ENCODE data around the gene TOP1. TPM values are rescaled to one million over a fixed set of nuclear protein-coding genes. Genes with fewer than 3 reads are reported as not detected.

The TOP1 gene
- total RNA-seq, 1 experiment from 2014 or later = 81.8 TPM

GRCh38 chr20:41170386-41171105 is 141.9 kb downstream of the TOP1 start (continued):
- TF ChIP-seq ZNF532 (CRISPR knock-in tag; IDR thresholded peaks at IDR 0.05; ENCODE audit: borderline replicate concordance) (no peak), ELF4 (CRISPR knock-in tag; IDR thresholded peaks at IDR 0.05; ENCODE audit: low read depth) (no peak)

DNA sequence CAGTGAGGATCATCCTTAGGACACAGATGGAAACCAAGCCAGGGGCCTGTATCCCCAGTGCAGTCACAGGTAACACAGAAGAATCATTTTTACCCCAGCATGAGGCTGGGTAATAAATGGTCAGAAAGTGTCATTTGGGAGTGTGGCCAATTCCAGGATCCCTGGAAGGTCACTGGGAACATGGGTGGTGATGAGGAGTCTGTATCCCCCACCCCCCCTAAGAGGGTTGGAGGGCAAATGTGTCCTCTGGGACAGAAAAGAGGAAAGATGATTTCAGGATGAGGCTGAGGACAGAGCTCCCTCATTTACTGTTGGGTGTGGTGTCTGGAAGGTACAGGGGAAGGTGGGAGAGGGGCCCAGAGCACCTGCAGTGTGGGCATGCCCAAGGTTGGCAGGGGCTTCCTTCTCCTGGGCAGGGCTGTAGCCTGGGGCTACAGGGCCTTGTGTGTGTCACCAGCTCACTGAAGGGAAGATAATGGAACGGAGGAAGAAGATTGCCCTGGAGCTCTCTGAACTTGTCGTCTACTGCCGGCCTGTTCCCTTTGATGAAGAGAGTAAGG is 143.2 kb downstream of the TOP1 start:
- no peak overlapping the region for H3K27ac Mint-ChIP-seq
- H3K4me3 Mint-ChIP-seq = no peak overlapping the region
- no peaks in the 10 kb centered on the region for H3K27me3 Mint-ChIP-seq (ENCODE audit: low read depth)
- ATAC-seq (no peak), DNase-seq (ENCODE audit: low spot score) (no peak)
- H3K9me3 Mint-ChIP-seq = no peaks in the 10 kb centered on the region
- H3K36me3 Mint-ChIP-seq = peaks cover 77% of the 10 kb centered on the region
- ChIA-PET CTCF (interaction anchor here (1.6 to 4.3 kb wide), 5 partner anchors 14 to 181 kb away, joined by 11 to 126 read pairs (median 19); partner anchors contain the start of gene LPIN3), POLR2A (no interaction called here)
- no peaks in the 10 kb centered on the region for H3K4me1 Mint-ChIP-seq
- TF ChIP-seq ZNF396 (CRISPR knock-in tag; IDR thresholded peaks at IDR 0.05; ENCODE audit: borderline replicate concordance) (no peak), NFYB (CRISPR knock-in tag; conservative IDR thresholded peaks at IDR 0.05; ENCODE audit: low read depth) (no peak), NFATC4 (CRISPR knock-in tag; IDR thresholded peaks at IDR 0.05) (no peak), ESRRA (CRISPR knock-in tag; IDR thresholded peaks at IDR 0.05; ENCODE audit: borderline replicate concordance) (no peak), JAZF1 (CRISPR knock-in tag; IDR thresholded peaks at IDR 0.05) (no peak), NR3C1 (CRISPR knock-in tag; conservative IDR thresholded peaks at IDR 0.05; ENCODE audit: low read depth) (no peak), USF2 (CRISPR knock-in tag; IDR thresholded peaks at IDR 0.05) (no peak), ELF4 (CRISPR knock-in tag; IDR thresholded peaks at IDR 0.05; ENCODE audit: low read depth) (no peak), ATF3 (CRISPR knock-in tag; conservative IDR thresholded peaks at IDR 0.05) (no peak), GRHL2 (CRISPR knock-in tag; IDR thresholded peaks at IDR 0.05; ENCODE audit: insufficient replicate concordance, severe bottlenecking) (no peak), ERG (CRISPR knock-in tag; IDR thresholded peaks at IDR 0.05) (no peak), CREB1 (CRISPR knock-in tag; IDR thresholded peaks at IDR 0.05) (no peak), ZNF423 (CRISPR knock-in tag; IDR thresholded peaks at IDR 0.05) (no peak), SMAD3 (CRISPR knock-in tag; IDR thresholded peaks at IDR 0.05; ENCODE audit: borderline replicate concordance) (no peak)
- TF ChIP-seq, protein P1, sequence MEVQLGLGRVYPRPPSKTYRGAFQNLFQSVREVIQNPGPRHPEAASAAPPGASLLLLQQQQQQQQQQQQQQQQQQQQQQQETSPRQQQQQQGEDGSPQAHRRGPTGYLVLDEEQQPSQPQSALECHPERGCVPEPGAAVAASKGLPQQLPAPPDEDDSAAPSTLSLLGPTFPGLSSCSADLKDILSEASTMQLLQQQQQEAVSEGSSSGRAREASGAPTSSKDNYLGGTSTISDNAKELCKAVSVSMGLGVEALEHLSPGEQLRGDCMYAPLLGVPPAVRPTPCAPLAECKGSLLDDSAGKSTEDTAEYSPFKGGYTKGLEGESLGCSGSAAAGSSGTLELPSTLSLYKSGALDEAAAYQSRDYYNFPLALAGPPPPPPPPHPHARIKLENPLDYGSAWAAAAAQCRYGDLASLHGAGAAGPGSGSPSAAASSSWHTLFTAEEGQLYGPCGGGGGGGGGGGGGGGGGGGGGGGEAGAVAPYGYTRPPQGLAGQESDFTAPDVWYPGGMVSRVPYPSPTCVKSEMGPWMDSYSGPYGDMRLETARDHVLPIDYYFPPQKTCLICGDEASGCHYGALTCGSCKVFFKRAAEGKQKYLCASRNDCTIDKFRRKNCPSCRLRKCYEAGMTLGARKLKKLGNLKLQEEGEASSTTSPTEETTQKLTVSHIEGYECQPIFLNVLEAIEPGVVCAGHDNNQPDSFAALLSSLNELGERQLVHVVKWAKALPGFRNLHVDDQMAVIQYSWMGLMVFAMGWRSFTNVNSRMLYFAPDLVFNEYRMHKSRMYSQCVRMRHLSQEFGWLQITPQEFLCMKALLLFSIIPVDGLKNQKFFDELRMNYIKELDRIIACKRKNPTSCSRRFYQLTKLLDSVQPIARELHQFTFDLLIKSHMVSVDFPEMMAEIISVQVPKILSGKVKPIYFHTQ (CRISPR knock-in tag; IDR thresholded peaks at IDR 0.05) = no peak
- TF ChIP-seq, protein P2, sequence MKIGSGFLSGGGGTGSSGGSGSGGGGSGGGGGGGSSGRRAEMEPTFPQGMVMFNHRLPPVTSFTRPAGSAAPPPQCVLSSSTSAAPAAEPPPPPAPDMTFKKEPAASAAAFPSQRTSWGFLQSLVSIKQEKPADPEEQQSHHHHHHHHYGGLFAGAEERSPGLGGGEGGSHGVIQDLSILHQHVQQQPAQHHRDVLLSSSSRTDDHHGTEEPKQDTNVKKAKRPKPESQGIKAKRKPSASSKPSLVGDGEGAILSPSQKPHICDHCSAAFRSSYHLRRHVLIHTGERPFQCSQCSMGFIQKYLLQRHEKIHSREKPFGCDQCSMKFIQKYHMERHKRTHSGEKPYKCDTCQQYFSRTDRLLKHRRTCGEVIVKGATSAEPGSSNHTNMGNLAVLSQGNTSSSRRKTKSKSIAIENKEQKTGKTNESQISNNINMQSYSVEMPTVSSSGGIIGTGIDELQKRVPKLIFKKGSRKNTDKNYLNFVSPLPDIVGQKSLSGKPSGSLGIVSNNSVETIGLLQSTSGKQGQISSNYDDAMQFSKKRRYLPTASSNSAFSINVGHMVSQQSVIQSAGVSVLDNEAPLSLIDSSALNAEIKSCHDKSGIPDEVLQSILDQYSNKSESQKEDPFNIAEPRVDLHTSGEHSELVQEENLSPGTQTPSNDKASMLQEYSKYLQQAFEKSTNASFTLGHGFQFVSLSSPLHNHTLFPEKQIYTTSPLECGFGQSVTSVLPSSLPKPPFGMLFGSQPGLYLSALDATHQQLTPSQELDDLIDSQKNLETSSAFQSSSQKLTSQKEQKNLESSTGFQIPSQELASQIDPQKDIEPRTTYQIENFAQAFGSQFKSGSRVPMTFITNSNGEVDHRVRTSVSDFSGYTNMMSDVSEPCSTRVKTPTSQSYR (CRISPR knock-in tag; IDR thresholded peaks at IDR 0.05) = no peak
- TF ChIP-seq, protein P3, sequence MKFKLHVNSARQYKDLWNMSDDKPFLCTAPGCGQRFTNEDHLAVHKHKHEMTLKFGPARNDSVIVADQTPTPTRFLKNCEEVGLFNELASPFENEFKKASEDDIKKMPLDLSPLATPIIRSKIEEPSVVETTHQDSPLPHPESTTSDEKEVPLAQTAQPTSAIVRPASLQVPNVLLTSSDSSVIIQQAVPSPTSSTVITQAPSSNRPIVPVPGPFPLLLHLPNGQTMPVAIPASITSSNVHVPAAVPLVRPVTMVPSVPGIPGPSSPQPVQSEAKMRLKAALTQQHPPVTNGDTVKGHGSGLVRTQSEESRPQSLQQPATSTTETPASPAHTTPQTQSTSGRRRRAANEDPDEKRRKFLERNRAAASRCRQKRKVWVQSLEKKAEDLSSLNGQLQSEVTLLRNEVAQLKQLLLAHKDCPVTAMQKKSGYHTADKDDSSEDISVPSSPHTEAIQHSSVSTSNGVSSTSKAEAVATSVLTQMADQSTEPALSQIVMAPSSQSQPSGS (CRISPR knock-in tag; IDR thresholded peaks at IDR 0.05; ENCODE audit: borderline replicate concordance, low read depth) = no peak
- TF ChIP-seq, protein P4, sequence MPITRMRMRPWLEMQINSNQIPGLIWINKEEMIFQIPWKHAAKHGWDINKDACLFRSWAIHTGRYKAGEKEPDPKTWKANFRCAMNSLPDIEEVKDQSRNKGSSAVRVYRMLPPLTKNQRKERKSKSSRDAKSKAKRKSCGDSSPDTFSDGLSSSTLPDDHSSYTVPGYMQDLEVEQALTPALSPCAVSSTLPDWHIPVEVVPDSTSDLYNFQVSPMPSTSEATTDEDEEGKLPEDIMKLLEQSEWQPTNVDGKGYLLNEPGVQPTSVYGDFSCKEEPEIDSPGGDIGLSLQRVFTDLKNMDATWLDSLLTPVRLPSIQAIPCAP (CRISPR knock-in tag; IDR thresholded peaks at IDR 0.05) = no peak

Measured in WTC11 (cell line).